CD4-positive, alpha-beta T cell treated with Interleukin-4 for 4 hours (primary cell): Measurements from ENCODE around the gene MXD4.
"Not testable (repeated sequence)": the region's sequence is repeated elsewhere in the genome, so short reads cannot be mapped to it uniquely, and the experiment has no call there.

ENCODE experiments used
- DNase-seq: peaks from one replicate; pipeline ENCODE4 v3.0.0-alpha.2; 2020

MXD4 gene

DNA sequence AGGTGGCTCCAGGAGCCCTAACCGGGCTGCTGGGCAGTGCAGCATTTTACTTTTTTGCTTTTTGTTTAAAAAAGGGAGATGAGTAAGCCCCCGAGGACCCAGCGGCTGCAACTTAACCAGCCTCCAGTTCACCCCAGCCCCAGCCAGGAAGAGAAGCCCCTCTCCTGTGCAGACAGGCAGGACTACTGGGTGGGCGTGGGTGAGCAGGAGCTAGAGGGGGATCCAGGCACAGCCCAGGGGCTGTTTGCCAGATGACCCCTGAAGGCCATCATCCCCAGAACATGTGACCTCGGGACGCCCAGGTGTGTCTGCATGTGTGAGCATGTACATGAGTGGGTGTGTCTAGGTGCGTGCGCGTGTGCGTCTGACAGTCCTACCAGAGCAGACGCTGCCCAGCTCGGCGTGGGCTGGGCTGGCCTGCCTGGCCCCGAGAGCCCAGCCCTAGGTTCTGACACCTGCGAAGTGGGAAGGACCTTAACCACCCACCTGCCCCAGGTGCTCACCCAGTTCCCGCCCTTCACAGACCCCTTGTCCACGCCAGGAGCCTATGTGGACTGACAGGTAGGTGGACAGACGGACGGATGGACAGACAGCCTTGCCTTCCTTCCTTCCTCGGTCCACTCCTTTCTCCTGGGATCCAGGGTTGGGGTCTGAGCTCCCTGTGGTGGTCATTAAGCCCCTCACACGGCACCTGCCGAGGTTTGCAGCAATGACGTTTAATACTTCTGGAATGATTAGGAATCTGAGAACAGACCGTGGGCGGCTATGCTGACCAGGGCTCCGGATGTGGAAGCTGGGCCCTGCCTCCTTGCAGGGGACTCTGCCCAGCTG lies 12.2 kb downstream of the MXD4 start:
- no peak for DNase-seq

DNA sequence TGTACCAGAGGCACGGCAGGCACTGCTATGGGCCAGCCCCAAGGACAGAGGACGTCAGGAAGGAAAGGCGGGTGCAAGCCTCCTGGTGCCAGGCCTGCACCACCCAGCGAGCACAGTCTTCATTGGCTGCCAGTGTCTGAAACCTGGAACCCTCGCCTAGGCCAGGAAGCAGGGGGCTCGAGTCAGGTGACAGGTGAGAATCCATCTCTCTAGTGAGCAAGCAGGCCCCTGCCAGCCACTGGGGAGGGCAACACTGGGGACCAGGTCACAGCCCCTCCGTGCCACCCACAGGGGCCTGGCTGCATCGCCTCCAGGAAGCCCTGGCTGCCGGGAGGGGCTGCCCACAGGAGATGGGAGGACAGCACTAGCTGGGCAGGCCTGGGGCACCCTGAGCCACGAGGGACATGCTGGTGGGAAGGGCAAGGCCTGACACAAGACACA lies 13.1 kb downstream of the MXD4 start:
- DNase-seq: no peak

DNA sequence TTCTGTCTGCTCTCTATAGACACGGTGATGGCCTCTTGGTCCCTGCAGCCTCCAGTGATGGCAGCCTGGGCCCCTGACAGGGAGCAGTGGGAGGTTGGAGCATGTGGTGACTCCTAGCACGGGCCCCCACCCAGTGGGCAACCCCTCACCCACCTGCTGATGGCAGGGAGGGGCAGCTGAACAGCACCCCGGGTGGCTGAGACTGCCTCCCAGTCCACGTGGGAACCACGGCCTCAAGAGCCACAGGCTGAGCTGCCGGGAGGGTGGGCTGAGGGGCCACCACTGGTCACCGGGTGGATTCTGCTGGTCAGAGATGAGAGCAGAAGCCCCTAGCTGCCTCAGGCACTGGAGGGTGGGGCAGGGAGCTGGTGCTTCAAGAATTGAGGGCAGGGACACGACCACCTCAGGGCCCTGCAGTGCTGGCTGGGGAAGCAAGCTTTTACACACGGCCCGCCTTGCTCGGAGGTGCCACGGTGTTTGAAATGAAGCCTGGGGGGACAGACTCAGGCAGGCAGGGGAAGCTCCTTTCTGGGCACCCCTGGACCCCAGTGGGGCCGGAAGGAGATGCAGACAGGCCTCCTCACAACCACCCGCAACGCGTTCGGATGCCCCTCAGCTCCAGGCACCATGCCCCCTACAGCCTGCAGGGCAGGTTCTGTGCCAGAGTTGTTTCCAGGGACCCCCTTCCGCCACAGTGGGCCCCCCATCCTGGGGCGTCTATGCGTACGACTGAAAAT lies 13.7 kb downstream of the MXD4 start:
- no peak for DNase-seq

DNA sequence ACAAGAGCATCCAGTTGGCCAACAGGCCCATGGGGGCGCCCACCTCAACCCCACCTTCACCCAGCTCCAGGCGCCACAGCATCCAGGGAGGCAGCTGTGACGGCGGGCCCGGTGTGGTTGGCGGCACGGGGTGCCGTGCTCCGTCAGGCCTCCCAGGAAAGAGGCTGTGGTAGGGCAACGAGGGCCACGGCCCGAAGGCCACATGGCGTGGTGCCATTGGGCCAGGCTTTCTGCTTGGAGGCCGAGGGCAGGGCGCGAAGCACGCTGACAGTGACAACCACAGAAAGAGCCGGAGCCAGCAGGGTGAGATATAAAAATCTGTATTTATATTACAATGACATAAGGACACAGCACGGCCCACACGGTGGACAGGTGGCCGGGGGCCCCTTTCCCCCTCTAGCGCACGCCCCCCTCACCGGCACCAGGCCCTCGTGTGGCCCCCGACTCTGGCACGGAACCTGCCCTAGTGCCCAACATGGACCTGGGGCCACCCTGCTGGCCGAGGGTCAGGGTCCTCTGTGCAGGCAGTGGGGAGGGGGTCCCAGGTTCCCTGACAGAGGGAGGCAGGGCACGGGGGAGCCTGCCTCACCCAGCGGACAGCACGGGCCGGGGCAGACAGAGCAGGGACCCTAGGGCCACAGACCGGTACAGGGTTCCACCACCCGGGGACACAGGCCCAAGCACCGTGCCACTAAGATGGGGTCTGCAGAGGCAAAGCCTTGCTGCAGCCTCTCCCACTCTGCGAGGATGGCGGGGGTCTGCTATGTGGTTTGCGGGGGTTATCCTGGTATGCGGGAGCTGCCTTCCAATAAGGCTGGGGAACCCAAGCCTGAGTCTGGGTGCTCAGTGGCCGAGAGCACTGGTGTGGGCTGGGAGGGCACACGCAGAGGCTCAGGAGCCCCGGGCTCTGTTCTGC lies 14.5 kb downstream of the MXD4 start:
- DNase-seq: no peak

DNA sequence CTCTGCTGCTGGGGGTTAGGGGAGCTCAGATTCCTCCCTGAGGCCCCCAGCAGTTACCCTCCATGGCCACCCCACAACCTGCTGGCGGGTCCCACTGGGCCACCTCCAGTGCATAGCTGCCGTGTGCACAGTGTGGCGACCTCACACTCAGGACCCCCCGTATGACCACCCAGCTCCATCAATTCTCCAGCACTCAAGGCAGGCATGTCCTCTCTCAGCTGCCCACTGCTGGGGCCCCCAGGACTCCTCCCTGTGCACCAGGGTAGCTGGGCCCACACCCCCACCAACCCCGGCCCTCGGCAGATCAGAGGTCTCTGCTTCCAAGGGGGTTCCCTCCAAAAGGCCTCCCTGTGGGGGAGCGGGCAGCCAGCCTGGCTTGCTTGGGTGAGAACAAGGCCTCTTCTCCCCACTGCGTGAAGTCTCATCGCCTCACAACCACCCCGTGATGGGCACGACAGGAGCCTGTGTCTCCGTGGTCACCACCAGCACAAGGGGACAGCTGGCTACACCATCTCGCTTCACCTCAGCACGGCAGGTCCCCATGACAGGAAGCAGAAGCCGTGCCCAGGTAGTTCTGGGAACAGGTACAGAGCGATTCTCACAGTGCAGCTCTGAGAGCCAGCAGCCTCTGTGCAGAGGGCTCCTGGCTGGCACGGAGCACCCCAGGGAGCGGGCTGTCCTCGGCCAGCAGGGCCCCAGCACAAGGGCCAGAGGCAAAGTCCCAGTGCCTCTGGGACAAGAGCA lies 15.4 kb downstream of the MXD4 start:
- DNase-seq: no peak

DNA sequence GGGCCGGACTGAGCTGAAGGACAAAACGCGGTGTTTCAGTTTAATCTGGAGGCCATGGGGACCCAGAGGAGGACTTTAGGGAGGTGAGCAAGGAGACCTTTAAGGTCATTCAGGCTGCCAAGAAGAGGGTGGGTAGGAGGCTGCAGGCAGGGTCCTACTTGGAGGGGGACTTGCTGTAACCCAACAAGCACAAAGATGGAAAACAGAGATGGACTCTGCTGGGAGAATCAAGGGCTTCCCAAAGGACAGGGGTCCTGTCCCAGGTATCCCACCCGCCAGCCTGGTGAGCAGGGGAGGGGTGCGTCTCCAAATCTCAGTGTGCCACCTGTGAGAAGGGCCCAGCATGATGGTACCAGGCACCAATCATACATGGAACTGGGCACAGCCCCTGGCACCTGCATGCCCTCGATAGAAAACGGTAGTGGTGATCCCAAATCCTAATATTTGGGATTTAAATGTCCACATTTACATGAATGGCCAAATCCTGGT lies 16.1 kb downstream of the MXD4 start:
- no peak for DNase-seq

DNA sequence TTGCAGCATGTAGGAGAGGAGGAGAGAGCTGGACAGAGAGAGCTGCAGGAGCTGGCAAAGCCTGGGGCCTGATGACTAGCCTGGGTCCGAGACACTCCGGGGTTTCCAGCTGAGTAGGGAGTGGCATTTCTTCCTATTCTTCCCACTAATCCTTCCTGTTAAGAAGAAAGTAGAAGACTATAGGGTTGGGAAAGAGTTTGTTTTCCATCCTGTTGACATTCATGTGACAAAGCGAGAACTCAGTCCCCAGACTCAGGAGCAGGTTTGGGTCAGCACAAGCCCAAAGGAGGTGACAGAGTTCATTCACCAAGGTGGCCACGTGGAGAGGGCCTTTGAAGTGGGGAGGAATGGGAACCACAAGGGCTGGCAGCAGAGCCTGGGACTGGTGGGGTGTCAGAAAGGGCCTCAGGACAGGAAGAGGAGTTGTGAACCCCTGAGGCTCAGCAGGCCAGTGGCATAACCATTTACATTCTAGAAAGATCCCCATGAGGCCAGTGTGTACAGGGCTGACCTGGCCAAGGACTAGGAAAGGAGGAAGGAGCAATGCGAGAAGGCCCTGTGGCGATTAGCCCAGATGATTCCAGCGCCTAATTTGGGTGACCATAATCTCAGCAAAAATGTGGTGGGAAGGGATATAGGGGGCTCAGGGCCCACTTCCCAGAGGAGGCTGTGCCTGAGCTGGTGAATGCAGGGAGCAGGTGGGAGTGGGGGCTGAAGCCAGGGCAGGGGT lies 16.7 kb downstream of the MXD4 start:
- no peak for DNase-seq

DNA sequence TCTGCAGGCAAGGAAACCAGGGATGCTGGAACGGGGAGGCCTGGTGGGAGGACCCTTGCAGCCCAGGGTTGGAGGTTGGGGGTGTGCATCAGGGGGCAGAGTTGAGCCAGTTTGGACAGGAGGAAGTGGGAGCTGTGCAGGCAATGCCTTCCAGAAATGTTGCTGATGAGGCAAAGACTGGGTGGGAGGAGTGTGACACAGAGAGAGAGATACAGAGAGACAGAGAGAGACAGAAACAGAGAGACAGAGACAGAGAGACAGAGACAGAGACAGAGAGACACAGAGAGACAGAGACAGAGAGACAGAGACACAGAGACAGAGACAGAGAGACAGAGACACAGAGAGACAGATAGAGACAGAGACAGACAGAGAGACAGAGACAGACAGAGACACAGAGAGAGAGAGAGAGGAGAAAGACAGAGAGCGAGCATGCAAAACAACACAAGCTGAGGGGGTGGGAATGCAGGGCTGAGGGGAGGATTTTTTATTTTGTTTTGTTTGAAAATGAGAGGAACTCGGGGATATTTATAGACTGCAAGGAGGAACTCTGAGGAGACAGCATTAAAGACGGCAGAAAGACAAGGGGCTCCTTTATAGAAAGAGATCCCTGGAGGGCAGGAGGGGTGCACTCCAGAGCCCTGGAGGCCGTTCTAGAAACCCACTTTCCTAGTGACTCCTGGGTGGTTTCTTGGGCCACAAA lies 18.1 kb downstream of the MXD4 start:
- no peak for DNase-seq

DNA sequence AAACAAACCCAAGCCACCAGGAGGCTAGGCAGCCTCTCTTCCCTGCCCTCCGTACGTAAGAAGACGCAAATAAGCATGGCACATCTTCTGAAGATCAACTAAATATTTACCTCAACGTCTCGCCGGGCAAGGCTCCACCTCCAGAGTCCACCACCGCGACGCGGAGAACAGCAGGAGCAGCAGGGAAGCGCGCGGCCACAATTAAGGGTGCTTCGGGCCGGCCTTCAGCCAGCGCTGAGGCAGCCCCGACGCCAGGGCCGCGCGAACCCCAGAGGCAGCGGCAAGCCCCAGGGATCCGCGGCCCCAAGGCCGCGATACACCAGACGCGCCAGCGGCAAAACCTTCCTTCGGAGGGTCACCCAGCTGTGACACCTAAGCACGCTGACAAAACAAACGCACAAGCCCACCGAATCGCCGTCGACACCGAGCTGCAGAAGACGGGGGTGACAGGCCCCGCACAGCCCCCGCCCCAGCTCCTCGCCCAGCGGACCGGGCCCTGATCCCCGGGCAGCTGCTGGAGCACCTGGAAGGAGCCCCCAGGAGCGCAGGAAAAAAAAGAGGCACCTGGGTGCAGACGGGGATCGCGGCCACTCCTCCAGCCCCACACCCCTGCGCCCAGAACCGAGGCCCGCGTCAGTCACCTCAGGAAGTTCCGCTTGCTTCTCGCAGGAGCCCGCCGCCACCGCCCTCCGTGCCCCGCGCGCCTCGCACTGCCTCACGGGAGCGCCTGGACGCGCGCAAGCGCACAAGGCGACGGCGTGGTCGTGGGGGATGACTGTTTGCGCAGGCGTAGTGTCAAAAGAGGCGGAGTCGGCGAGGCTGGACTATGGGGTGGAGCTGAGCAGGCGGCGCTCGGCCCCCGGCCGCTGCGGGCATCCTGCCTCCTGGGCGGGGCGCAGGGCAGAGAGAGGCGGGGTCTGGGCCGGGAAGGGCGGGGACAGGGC lies 20.2 kb downstream of the MXD4 start, which contains the start of the genes HAUS3 and POLN:
TSS of gene HAUS3 (minus strand) at position 712 of the 944 bp plus-strand sequence. CDS start 1,175 bp downstream, outside the sequence.
TSS of gene POLN (minus strand) at position 712 of the 944 bp plus-strand sequence. CDS start 12,890 bp downstream, outside the sequence.
- DNase-seq: peak; percentile 98

DNA sequence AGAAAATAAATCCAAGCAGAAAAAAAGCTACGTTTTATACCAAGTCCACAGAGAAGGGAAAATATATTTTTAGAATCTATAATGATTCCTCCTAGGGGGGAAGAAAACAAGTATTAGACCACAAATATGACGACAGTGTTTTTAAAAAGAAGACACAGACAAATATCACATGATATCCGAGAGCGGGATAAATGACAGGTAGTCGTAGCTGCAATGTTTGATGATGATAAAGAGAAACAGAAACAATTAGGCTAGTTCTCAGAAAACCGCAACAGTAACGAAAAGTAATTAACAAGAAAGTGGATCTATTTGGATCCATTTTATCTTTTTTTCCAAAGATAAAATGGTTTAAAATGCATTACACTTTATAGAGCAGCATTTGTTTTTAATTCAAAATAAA lies 20.9 kb downstream of the MXD4 start:
- DNase-seq: peak; percentile 65

DNA sequence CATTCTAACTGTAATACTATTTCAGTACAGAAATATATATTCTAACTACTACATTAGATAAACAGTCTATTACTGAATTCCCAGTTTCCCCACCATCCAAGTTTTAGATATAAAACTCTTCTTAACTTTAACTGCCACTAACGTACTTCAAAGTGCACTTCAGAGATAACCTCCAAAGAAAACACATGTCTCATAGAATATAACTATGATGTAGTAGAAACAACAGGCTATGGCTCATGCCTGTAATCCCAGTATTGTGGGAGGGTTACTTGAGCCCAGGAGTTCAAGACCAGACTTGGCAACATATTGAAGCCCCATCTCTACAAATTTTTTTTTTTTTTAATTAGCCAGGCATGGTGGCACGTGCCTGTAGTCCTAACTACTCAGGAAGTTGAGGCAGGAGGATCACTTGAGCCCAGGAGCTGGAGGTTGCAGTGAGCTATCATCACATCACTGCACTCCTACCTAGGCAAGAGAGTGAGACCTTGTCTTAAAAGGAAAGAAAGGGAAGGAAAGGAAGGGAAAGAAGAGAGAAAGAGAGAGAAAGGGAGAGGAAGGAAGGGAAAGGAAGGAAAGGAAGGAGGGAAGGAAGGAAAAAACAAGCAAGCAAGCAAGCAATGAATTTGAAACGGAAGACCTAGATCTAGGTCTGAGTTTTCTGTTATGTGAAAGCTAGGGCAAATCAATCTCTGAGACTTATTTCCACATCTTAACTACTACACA lies 24.8 kb downstream of the MXD4 start:
- DNase-seq: no peak

DNA sequence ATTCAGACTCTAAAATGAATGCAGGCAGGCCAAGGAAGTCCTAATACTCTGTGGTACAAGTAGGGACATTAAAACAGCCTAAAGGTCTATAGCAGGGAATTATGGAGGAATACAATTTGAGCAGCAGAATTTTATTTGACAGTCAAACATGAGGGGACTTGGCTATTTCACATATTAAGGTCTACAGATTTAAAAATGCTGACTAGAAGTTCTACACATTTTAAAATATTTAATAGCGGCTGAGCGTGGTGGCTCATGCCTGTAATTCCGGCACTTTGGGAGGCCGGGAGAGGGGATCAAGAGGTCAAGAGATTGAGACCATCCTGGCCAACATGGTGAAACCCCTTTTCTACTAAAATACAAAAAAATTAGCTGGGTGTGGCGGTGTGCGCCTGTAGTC lies 30.8 kb downstream of the MXD4 start:
- DNase-seq: no peak

DNA sequence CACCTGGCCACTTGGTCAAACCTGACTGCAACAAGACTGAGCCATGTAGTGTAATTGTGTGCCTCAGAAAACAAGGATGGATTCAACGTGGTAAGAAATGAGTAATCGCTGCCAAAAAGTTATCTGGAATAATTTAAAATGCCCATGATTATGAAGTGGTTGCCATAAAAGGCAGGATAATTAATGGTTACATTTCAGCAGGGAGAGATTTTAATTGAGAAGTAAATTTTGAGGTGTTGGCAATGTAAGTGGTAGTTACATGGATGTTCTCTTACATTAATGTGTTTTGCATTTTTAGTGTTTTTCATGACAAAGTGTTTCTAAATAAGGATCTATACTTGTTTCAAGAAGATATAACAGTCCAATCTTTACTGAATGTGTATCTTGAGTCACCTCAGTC lies 35.6 kb downstream of the MXD4 start:
- no peak for DNase-seq

DNA sequence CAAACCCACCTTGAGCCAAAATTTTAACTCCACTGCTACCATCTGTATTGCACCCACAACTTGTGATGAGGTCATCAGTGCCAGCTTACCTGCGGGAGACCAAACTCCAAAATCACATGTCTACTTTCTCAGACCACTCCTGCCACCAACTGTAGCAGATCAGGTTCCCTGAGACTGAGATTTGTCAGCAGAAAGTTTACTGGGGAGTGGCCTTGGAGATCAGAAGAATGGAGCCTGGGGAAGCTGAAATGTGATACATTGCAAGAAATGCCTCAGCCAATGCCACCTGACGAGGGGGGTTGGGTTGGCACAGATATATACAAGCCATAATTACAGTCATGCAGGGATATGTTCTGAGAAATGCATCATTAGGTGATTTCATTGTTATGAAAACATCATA lies 39.1 kb downstream of the MXD4 start:
- DNase-seq: no peak

DNA sequence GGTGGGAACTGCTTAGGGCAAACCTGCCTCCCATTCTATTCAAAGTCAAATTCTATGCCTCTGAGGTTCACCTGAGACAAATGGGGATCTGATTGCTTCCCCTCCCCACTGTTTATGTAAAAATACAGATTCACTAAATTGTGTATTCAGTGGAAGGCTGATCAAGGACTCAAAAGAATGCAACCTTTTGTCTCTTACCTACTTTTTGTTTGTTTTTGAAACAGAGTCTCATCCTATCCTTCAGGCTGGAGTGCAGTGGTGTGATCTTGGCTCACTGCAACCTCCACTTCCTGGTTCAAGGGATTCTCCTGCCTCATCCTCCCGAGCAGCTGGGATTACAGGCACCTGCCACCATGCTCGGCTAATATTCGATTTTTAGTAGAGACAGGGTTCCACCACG lies 40.5 kb downstream of the MXD4 start:
- DNase-seq: not testable (repeated sequence)

DNA sequence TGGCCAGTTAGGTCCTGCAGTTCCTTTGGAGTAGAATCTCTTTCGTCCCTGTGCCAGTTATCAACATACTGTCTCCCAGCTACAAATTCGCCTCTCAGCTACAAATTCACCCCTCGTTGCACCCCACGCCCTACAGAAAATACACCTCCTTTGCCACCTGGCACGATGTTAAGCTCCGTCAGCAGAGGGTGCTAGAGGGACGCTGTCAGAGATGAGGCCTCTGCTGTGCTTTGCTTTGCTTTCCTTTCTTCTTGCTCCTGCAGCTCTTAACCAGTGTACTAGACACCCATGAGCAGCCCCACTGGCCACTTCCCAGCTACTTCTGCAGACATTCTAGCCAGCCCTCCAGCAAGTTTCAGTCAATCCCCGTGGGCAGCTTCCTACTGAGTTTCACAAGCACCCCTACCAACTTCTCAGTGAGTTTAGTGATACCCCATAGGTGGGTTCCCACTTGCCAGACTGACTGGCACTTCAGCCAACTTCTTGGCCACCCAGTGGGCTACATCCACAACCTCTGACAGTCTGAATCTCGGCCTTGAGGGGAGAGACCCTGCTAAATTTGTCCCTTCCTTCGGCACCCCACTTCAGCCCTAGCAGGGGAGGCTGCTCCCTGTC lies 41.8 kb downstream of the MXD4 start:
- peak; percentile 78 for DNase-seq

DNA sequence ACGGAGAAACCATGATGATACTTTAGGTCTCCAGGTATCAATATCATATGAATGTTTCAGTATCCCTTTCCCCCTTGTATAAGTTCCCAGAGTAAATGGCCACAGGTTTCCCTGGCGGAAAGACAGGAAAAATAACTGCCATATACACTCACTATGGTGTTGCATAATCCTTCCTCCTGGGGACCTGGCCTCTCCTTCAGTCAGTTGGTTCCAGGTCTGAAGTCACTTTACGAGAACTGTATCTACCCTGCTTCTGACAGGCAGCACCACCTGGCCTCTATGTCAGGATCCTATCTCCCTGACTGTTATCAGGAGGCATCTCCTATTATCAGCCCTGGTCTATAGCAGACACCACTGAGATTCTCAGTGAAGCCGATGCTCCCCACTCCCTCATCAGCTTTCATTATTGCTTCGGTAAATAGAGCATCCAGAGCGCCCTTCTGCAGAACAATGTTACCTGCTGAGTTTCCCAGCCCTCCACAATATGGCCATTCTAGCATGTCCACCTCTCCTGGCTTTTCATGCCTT lies 42.6 kb downstream of the MXD4 start:
- no peak for DNase-seq

DNA sequence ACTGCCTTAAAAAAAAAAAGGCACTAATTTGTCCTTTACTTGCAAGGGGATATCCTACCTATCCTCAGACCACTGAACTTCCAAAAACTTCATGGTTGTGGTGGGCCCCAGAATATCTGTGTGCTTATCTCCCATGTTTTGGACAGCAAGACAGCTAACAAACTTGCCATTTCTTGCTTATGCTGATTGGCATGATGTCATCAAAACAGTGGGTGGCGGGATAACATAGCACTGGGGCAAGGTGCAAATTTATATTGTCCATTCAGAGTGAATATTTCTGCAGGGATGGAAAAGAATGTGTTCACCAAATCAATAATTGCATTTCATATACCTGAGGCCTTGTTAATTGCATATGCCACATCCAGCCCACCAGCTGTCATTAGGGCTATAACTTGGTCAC lies 43.5 kb downstream of the MXD4 start:
- no peak for DNase-seq
